ENCODE results near the gene RBM17. TPM values are rescaled to one million over a fixed set of nuclear protein-coding genes. Genes with fewer than 3 reads are reported as not detected.
A peak's percentile ranks its signal among the peaks of the same experiment; 100 is the strongest.
"Not testable (repeated sequence)": the region's sequence is repeated elsewhere in the genome, so short reads cannot be mapped to it uniquely, and the experiment has no call there.

RBM17 gene
- total and polyA plus RNA-seq, 9 donors: 56.2 to 94.4 (median 70.3) TPM

DNA sequence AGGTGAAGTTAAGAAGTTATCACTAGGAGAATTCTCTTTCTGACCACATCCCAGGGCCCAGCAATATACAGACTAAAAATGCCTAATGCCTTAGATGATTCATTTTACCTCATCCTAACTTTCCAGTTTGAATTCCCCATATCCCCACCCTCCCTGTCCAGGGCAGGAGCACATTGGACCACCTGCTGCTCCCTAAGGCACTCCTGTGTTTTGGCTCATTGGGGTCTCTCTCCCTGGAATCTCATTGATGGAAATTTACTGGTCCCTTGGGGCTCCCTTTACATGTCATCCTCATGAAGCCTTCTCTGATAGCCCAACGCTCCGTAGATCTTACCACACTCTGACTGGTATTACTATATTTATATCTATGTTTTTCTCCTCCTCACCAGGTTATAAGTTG is 29.3 kb upstream of the RBM17 start:
- peak in 1 of 5 donors; percentile 5 for DNase-seq
- Histone ChIP-seq H3K9me3 (no peaks in the 10 kb centered on the region), H3K36me3 (no peaks in the 10 kb centered on the region), H3K27me3 (no peaks in the 10 kb centered on the region), H3K4me1 (ENCODE audit: insufficient read depth) (no peaks in the 10 kb centered on the region), H3K27ac (no peak overlapping the region), H3K4me3 (no peak overlapping the region)
- WGBS, 3 donors: 81 to 86% (median 85%) methylated on average over 2 of the region's 2 CpGs
- intact Hi-C loops (cut with DNase I): no loop called here
- TF ChIP-seq, protein P1, sequence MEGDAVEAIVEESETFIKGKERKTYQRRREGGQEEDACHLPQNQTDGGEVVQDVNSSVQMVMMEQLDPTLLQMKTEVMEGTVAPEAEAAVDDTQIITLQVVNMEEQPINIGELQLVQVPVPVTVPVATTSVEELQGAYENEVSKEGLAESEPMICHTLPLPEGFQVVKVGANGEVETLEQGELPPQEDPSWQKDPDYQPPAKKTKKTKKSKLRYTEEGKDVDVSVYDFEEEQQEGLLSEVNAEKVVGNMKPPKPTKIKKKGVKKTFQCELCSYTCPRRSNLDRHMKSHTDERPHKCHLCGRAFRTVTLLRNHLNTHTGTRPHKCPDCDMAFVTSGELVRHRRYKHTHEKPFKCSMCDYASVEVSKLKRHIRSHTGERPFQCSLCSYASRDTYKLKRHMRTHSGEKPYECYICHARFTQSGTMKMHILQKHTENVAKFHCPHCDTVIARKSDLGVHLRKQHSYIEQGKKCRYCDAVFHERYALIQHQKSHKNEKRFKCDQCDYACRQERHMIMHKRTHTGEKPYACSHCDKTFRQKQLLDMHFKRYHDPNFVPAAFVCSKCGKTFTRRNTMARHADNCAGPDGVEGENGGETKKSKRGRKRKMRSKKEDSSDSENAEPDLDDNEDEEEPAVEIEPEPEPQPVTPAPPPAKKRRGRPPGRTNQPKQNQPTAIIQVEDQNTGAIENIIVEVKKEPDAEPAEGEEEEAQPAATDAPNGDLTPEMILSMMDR (IDR thresholded peaks at IDR 0.05): no peak
- TF ChIP-seq POLR2A (IDR thresholded peaks at IDR 0.05): no peak
- no peak for TF ChIP-seq EP300 (IDR thresholded peaks at IDR 0.05)

DNA sequence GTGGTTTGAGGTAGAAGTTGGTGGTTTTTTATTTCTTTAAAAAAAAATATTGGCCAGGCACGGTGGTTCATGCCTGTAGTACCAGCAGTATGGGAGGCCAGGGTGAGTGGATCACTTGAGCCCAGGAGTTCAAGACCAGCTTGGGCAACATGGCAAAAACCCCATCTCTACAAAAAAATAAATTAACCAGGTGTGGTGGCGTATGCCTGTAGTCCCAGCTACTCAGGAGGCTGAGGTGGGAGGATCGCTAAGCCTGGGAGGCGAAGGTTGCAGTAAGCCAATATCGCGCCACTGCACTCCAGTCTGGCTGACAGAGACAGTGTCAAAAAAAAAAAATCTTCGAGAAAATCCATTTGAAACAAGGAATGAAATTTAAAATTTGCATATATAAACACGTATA is 27.8 kb upstream of the RBM17 start:
- WGBS, 3 donors: 87 to 91% (median 90%) methylated on average over 8 of the region's 8 CpGs
- H3K4me3 ChIP-seq: no peak overlapping the region

DNA sequence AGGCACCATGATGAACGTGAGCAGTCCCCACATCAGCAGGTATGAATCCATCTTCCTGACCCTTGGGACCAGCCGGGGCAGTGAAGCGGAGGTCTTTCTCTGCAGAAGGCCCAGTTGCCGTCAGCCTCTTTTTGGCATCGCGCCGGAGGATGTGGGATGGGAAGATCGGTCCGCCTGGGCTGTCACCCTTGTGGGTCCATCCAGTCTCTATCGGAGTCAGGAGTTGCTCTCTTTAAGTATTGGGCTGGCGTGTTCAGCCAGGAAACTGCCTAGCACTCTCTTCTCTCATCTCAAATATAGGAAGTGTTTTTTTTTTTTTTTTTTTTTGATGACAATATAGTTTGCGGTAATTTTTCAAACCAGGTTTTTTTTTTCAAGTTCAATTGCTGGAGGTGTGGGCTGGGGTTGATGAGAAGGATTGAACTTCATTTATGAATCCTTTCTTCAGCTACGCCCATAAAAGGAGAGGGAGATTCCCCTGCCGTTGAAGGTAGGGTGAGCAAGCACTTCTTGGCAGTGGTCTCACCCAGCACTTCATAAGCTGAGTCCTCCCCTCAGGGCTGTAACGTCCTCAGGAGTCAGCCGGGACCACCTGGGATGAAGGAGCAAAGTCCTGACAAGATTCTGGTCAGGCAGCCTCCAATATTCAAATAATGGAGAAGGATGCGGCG is 26.6 kb upstream of the RBM17 start, which contains the start of gene IL2RA:
IL2RA (minus strand) TSS at position 267 of the 671 bp plus-strand sequence; CDS start at position 51, 216 bp downstream.
- TF ChIP-seq, protein P1 (IDR thresholded peaks at IDR 0.05): no peak
- TF ChIP-seq EP300 (IDR thresholded peaks at IDR 0.05) (no peak), POLR2A (IDR thresholded peaks at IDR 0.05) (no peak)
- no peak within 1 kb of the TSS for H3K4me3 ChIP-seq
- peak in 1 of 5 donors; percentile 8 for DNase-seq
- intact Hi-C loops (cut with DNase I): no loop called here
- H3K27me3 ChIP-seq: no peaks in the 10 kb centered on the region
- H3K4me1 ChIP-seq (ENCODE audit: insufficient read depth): no peaks in the 10 kb centered on the region
- no peaks in the 10 kb centered on the region for H3K9me3 ChIP-seq
- no peak within 1 kb of the TSS for H3K27ac ChIP-seq
- WGBS, 3 donors: 82 to 84% (median 83%) methylated on average over 18 of the region's 18 CpGs
- H3K36me3 ChIP-seq: no peaks in the 10 kb centered on the region

More for the DNA sequence above, 27.8 kb upstream of the RBM17 start:
- Histone ChIP-seq H3K36me3 (no peaks in the 10 kb centered on the region), H3K27me3 (no peaks in the 10 kb centered on the region), H3K27ac (no peak overlapping the region), H3K4me1 (ENCODE audit: insufficient read depth) (no peaks in the 10 kb centered on the region), H3K9me3 (no peaks in the 10 kb centered on the region)
- intact Hi-C loops (cut with DNase I): no loop called here
- peak in 1 of 5 donors; percentile 4 for DNase-seq
- TF ChIP-seq, protein P1 (IDR thresholded peaks at IDR 0.05): no peak

DNA sequence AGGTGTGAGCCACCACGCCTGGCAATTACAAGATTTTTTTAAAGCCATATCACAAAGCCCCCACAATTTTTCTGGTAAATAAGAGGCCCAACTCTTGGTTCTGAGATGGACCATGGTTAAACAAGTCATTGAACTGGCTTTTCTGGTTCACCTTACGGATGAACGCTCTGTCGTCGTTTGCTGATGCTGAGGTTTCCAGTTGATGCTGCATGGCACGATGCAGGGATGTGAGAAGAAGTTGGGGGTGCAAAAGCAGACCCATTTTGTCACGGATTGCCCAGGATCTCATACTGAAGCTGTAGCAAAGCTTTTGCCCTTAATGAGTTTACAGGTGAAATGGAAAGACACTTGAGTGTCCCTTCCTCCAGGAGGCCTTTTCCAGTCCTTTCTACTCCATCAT is 24.7 kb upstream of the RBM17 start:
- TF ChIP-seq POLR2A (IDR thresholded peaks at IDR 0.05): no peak
- TF ChIP-seq EP300 (IDR thresholded peaks at IDR 0.05): no peak
- TF ChIP-seq, protein P1 (IDR thresholded peaks at IDR 0.05): no peak
- WGBS, 3 donors: 93 to 96% (median 94%) methylated on average over 7 of the region's 7 CpGs
- DNase-seq: peak in 1 of 5 donors; percentile 2
- intact Hi-C loops (cut with DNase I): no loop called here
- Histone ChIP-seq H3K27me3 (no peaks in the 10 kb centered on the region), H3K4me1 (ENCODE audit: insufficient read depth) (no peaks in the 10 kb centered on the region), H3K36me3 (no peaks in the 10 kb centered on the region), H3K27ac (no peak overlapping the region), H3K4me3 (no peak overlapping the region), H3K9me3 (no peaks in the 10 kb centered on the region)

DNA sequence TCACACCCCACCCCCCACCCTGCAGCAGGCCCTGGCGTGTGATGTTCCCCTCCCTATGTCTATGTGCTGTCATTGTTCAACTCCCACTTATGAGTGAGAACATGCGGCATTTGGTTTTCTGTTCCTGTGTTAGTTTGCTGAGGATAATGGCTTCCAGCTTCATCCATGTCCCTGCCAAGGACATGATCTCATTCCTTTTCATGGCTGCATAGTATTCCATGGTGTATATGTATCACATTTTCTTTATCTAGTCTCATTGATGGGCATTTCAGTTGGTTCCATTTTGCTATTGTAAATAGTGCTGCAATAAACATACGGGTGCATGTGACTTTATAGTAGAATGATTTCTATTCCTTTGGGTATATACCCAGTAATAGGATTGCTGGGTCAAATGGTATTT is 24.1 kb upstream of the RBM17 start:
- H3K27ac ChIP-seq; H3K27me3 ChIP-seq; intact Hi-C loops (cut with DNase I); H3K9me3 ChIP-seq; H3K36me3 ChIP-seq; DNase-seq; H3K4me1 ChIP-seq (ENCODE audit: insufficient read depth); H3K4me3 ChIP-seq: not testable (repeated sequence)
- 86 to 96% (median 90%) methylated on average over 3 of the region's 3 CpGs for WGBS, 3 donors
